Measurements from ENCODE around the gene LIN28A.

DNA sequence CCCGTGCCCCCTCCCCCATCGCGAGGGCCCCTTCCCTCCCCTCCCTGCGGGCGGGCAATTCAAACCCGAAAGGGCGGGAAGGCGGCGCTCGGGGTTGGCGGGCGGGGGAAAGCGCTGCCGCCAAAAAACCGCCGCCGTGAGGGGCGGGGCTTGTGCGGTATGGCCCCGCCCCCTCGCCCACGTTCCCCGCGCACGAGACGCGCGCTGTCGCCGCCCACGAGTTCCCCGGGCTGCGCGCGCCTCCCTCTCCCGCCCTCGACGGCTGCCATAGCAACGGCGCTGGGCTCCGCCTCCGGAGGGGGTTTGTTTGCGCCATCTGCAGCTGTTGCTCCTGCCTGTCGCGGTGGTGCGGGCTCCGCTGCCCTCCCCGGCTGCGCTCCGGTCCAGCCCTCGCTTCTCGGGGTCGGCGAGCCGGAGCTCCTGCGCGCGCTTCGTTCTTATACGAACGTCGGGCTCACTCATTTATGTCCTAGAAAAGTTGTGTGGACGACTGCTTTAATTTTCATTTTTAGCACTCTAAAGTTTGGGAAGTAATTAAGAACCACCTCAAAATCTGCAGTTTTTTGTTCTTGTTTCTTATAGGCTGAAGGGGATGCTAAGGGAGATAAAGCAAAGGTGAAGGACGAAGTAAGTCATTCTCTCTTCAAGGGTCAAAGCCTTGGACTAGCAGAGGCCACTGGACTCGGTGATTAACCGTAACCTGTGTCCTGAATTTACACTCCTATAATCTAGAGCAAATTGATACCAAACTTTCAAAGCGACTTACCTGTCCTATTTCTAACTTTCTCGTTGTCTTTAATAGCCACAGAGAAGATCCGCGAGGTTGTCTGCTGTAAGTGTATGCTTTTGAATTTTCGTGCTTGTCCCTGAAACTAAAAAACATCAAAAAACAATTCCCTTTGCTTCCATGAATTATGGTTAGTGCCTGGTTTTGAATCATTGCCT, 62.6 kb downstream of the LIN28A start:
- TF ChIP-seq, protein P1, sequence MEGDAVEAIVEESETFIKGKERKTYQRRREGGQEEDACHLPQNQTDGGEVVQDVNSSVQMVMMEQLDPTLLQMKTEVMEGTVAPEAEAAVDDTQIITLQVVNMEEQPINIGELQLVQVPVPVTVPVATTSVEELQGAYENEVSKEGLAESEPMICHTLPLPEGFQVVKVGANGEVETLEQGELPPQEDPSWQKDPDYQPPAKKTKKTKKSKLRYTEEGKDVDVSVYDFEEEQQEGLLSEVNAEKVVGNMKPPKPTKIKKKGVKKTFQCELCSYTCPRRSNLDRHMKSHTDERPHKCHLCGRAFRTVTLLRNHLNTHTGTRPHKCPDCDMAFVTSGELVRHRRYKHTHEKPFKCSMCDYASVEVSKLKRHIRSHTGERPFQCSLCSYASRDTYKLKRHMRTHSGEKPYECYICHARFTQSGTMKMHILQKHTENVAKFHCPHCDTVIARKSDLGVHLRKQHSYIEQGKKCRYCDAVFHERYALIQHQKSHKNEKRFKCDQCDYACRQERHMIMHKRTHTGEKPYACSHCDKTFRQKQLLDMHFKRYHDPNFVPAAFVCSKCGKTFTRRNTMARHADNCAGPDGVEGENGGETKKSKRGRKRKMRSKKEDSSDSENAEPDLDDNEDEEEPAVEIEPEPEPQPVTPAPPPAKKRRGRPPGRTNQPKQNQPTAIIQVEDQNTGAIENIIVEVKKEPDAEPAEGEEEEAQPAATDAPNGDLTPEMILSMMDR (IDR thresholded peaks at IDR 0.05), result no peak
- peak in 2 of 4 donors; percentile 31 to 76 for TF ChIP-seq POLR2A (IDR thresholded peaks at IDR 0.05)
